Measurements from ENCODE around the gene CLDN20. TPM values are rescaled to one million over a fixed set of nuclear protein-coding genes. Genes with fewer than 3 reads are reported as not detected.

The CLDN20 gene
- total and polyA plus RNA-seq, 2 of the 8 experiments (the other 6 are each of a cell fraction or from before 2014, with no cell fraction given) = not detected

DNA sequence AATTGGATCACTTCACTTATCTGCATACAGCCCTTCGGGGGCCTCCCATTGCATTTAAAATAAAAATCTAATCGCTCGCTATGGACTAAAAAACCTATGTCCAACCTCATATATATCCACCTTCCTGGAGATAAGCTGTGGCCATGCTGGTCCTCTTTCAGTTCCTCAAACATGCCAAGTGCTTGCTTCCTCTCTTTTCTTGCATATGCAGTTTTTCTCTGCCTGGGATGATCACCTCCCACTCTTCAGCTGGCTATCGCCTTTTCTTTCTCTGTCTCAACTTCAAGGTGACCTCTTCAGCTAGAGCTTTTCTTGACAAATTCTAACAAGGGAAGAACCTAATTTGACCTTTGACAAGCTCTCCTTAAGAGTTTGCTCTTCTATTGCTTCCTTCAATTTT, 56.1 kb downstream of the CLDN20 start:
- H2AFZ ChIP-seq (ENCODE audit: low read length) = no peak overlapping the region
- TF ChIP-seq, protein P1, sequence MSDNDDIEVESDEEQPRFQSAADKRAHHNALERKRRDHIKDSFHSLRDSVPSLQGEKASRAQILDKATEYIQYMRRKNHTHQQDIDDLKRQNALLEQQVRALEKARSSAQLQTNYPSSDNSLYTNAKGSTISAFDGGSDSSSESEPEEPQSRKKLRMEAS (IDR thresholded peaks at IDR 0.05) = no peak
- TF ChIP-seq, protein P2, sequence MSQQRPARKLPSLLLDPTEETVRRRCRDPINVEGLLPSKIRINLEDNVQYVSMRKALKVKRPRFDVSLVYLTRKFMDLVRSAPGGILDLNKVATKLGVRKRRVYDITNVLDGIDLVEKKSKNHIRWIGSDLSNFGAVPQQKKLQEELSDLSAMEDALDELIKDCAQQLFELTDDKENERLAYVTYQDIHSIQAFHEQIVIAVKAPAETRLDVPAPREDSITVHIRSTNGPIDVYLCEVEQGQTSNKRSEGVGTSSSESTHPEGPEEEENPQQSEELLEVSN (IDR thresholded peaks at IDR 0.05) = no peak
- no peak for TF ChIP-seq BACH1 (IDR thresholded peaks at IDR 0.05; ENCODE audit: low read length)
- TF ChIP-seq YY1 (IDR thresholded peaks at IDR 0.05; ENCODE audit: low read depth, low read length) = no peak
- no peak for TF ChIP-seq CTBP2 (IDR thresholded peaks at IDR 0.05; ENCODE audit: borderline replicate concordance, insufficient read depth, insufficient read length, low read length)
- TF ChIP-seq SIN3A (conservative IDR thresholded peaks at IDR 0.05 in 1 of 2, IDR thresholded peaks at IDR 0.05 in 1 of 2; ENCODE audit: low read depth in 1 of 2, low read length in 2 of 2) = no peak
- no peak for TF ChIP-seq HDAC2 (IDR thresholded peaks at IDR 0.05; ENCODE audit: borderline replicate concordance in 1 of 2, low read depth in 2 of 2, low read length in 2 of 2)
- no peak for TF ChIP-seq CBX5 (IDR thresholded peaks at IDR 0.05; ENCODE audit: low read depth, low read length)
- TF ChIP-seq, protein P3, sequence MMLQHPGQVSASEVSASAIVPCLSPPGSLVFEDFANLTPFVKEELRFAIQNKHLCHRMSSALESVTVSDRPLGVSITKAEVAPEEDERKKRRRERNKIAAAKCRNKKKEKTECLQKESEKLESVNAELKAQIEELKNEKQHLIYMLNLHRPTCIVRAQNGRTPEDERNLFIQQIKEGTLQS (IDR thresholded peaks at IDR 0.05; ENCODE audit: insufficient read depth, low read depth, low read length) = no peak
- TF ChIP-seq CBX8 (IDR thresholded peaks at IDR 0.05; ENCODE audit: borderline replicate concordance, low read depth, low read length) = no peak
- TF ChIP-seq BRCA1 (IDR thresholded peaks at IDR 0.05; ENCODE audit: low read depth, low read length) = no peak
- no peak for TF ChIP-seq RBBP5 (IDR thresholded peaks at IDR 0.05; ENCODE audit: borderline replicate concordance, low read depth, low read length)
- TF ChIP-seq CHD2 (IDR thresholded peaks at IDR 0.05; ENCODE audit: low read length) = no peak

More for the DNA sequence above, 56.1 kb downstream of the CLDN20 start:
- Histone ChIP-seq H3K4me3 (ENCODE audit: extremely low read depth in 1 of 4, insufficient read depth in 2 of 4, low read depth in 3 of 4, low read length in 4 of 4) (no peak overlapping the region), H3K27me3 (replicated peaks in 1 of 4; ENCODE audit: control insufficient read depth in 3 of 4, extremely low read depth in 1 of 4, insufficient read depth in 3 of 4, low read length in 3 of 4) (no peaks in the 10 kb centered on the region), H3K4me2 (ENCODE audit: insufficient read depth in 1 of 2, low read depth in 2 of 2, low read length in 2 of 2) (no peak overlapping the region), H3K56ac (replicated peaks; ENCODE audit: insufficient read length, low read depth, low read length) (no peak overlapping the region), H3K14ac (ENCODE audit: insufficient read length) (no peak overlapping the region), H3K4me1 (replicated peaks in 1 of 4; ENCODE audit: control insufficient read depth in 3 of 4, insufficient read depth in 4 of 4, low read length in 3 of 4) (no peaks in the 10 kb centered on the region), H3K18ac (ENCODE audit: extremely low read depth, low read length) (no peak overlapping the region), H3K23ac (ENCODE audit: insufficient read length) (no peak overlapping the region), H4K5ac (ENCODE audit: insufficient read length, low read depth, low read length) (no peak overlapping the region), H2BK120ac (replicated peaks; ENCODE audit: low read depth, low read length) (no peak overlapping the region), H3K23me2 (ENCODE audit: low read depth, low read length) (peaks cover 1% of the 10 kb centered on the region; the same call in 1 of the 2 replicates), H2BK20ac (ENCODE audit: low read length) (no peak overlapping the region), H3K27ac (ENCODE audit: low read depth, low read length) (no peak overlapping the region), H4K20me1 (replicated peaks in 1 of 2; ENCODE audit: control insufficient read depth in 1 of 2, insufficient read depth in 2 of 2, low read length in 2 of 2) (no peaks in the 10 kb centered on the region), H3K79me2 (ENCODE audit: control insufficient read depth in 1 of 2, insufficient read depth in 2 of 2, low read length in 2 of 2) (no peaks in the 10 kb centered on the region), H2BK12ac (ENCODE audit: low read depth, low read length) (no peak overlapping the region), H4K91ac (replicated peaks; ENCODE audit: insufficient read length, low read length) (no peak overlapping the region), H2AK5ac (ENCODE audit: low read depth, low read length) (no peak overlapping the region), H3K9ac (replicated peaks in 1 of 4; ENCODE audit: extremely low read depth in 1 of 4, low read depth in 3 of 4, low read length in 3 of 4) (no peak overlapping the region), H3K36me3 (ENCODE audit: control insufficient read depth in 2 of 4, insufficient read depth in 4 of 4, low read length in 3 of 4) (no peaks in the 10 kb centered on the region), H3K9me3 (ENCODE audit: insufficient read depth in 2 of 2, low read depth in 1 of 2, low read length in 1 of 2) (no peaks in the 10 kb centered on the region), H2BK15ac (ENCODE audit: low read length) (no peak overlapping the region), H4K8ac (ENCODE audit: extremely low read depth, insufficient read depth, low read length) (no peak overlapping the region), H3K4ac (replicated peaks; ENCODE audit: insufficient read length, low read depth, low read length) (no peak overlapping the region), H2BK5ac (ENCODE audit: low read depth, low read length) (no peak overlapping the region), H3K79me1 (ENCODE audit: low read depth, low read length) (no peaks in the 10 kb centered on the region)
- WGBS, 2 experiments (ENCODE audit: extremely low coverage in 1 of 2, insufficient coverage in 1 of 2, insufficient read length in 1 of 2, insufficient replicate concordance in 2 of 2, low coverage in 1 of 2, low lambda C conversion rate in 2 of 2, missing lambda C conversion rate in 1 of 2) = 89% methylated on average over 4 of the region's 4 CpGs; no CpG with 5 or more reads in 1 of the 2 experiments
- ChIA-PET CTCF (ENCODE audit: partially characterized antibody) (interaction anchor here (1.1 kb wide), 1 partner anchor 20 kb away, joined by 3 read pairs; no protein-coding TSS in a partner anchor), POLR2A (ENCODE audit: partially characterized antibody) (no interaction called here)
- FAIRE-seq = no peak
- DNase-seq (ENCODE audit: low read depth in 1 of 2, low spot score in 2 of 2) = no peak

Measured in H1 (cell line).